NCI-H2196 treated with DMSO at 0.1 percent for 48 hours (cell line): ENCODE measurements around the gene IGDCC3.
"Not testable (repeated sequence)": the region's sequence is repeated elsewhere in the genome, so short reads cannot be mapped to it uniquely, and the experiment has no call there.

Experiments used
- DNase-seq: peaks from one replicate; lab custom pipeline; 2025; ENCODE audit not compliant: unreplicated experiment; lab: John Stamatoyannopoulos, UW

The IGDCC3 gene

GRCh38 chr15:65371976-65372786, 5.6 kb downstream of the IGDCC3 start:
- no peak for DNase-seq

DNA sequence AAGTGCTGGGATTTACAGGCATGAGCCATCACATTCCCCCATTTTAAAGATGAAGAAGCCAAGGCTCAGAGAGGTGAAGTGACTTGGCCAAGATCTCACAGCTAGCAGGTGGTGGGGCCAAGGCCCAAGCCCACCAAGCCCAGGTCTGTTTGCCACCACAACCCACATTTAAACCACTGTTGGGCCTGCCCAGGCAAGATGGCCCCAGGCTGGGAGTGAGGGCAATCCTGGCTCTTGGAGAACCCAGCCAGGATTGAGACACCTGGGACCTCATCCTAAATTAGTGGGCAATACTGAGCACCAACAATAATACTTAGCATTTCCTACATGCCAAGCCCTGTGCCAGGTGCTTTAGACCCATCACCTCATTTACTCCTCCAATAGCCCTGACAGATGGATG, 6.9 kb downstream of the IGDCC3 start:
- DNase-seq, result no peak

DNA sequence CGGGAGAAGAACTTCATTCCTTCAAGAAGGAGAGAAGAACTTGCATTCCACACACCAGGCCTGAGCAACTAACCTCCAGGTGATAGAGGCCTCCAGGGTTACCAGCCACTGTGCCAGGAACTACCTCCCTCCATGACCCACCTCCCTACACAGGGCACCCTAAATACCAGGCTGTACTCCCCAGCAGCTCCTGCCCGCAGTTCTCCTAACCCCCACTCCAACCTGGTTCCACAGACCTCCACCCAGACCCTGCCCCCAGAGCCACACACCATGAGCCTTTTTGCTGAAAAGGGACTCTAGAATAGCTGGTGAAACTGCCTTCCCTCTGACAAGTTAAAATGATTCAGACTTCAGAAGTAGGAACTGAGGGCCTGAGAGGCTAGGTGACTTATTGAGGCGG, 8.2 kb downstream of the IGDCC3 start:
- DNase-seq, result no peak

- DNase-seq, result no peak
These were observed 8.6 kb downstream of the IGDCC3 start for GRCh38 chr15:65369212-65369547.

- no peak for DNase-seq
These were observed 9.2 kb downstream of the IGDCC3 start for GRCh38 chr15:65368302-65369211.

DNA sequence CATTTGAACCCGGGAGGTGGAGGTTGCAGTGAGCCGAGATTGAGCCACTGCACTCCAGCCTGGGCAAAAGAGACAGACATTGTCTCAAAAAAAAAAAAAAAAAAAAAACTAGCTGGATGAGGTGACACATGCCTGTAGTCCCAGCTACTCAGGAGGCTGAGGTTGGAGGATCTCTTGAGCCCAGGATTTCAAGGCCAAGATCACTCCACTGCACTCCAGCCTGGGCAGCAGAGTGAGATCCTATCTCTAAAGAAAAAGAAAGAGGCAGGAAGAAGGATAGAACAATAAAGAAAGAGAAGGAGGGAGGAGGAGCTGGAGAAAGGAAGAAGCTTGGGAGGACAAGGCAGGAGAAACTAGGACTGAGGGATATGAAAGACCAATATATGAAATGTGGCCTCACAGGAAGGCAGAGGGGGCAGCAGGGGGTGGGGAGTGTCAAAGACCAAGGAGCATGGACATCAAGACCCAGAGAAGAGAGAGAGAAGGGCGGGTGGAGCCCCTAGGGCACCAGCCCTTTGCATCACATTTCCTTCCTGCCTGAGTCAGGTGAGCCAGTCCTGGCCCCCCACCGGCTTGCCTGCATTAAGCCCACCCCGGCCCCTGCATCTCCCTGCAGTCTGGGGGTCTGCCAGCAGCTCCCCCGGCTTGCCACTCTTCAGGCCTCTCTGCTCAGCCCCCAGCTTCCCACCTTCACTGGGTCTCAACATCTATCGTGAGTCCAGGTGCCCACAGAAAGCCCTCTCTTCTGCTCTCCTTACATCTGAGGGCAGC, 11.5 kb downstream of the IGDCC3 start:
- no peak for DNase-seq

- DNase-seq, result no peak
These were observed 12.6 kb downstream of the IGDCC3 start for GRCh38 chr15:65365229-65365628.

DNA sequence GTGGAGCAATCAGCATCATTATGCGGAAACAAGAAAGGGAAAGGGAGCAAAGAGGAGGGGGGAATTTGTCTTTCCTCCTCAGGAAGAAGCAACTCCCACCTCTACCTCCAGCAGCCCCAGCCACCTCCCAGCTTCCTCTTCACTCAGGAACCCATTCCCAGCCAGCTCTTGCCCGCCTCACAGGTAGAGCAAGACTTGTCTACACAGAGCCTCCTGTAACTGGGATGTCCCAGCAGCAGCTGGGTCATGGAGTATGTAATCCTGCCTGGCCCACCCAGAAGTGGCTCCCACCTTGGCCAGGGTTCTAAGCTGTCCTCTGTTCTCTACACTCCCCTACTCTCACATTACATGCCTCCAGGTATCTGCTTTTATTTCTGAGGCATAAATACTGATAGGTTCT, 14.0 kb downstream of the IGDCC3 start:
- no peak for DNase-seq

DNA sequence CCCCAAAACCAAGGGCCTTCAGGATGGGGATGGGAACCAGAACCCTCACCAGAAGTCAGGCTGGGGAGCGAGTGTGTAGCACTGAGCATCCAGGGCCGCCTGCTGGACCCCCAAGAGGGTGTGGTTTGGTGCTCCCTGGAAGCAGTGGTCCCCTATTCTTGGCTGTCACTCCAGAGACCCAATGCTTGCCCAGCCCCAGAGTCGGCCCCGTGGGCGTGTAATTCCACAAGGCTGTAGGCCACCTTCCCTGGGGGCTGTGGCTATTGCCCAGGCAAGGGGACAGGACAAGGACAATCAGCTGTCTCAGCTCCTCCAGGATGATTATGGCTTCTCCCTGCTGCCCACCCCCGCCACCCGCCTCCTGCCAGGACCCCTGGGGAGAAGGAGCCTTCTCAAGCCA, 14.5 kb downstream of the IGDCC3 start:
- DNase-seq, result no peak

DNA sequence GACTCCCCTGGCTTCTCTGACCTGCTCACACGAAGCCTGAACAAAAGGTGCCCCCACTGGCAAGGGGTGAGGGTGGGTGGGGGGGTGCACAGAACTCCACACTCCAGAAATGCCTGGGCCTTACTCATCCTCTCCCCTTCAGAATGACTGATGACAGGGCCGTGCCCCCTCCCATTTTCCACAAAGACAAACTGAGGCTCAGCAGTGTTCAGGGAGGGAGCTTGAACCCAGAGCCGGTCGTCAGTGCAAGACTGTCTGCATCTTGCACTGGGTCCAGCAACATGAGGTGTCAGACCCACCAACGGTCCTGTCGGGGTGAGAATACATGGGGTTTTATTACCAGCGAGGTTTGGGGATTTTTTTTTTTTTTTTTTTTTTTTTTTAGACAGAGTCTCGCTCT, 15.3 kb downstream of the IGDCC3 start:
- DNase-seq, result no peak

GRCh38 chr15:65361708-65362459, 15.9 kb downstream of the IGDCC3 start:
- no peak for DNase-seq

GRCh38 chr15:65360506-65360905, 17.3 kb downstream of the IGDCC3 start:
- DNase-seq, result no peak

- no peak for DNase-seq
These were observed 21.8 kb downstream of the IGDCC3 start for GRCh38 chr15:65355988-65356353.

GRCh38 chr15:65355173-65355987, 22.4 kb downstream of the IGDCC3 start:
- no peak for DNase-seq

DNA sequence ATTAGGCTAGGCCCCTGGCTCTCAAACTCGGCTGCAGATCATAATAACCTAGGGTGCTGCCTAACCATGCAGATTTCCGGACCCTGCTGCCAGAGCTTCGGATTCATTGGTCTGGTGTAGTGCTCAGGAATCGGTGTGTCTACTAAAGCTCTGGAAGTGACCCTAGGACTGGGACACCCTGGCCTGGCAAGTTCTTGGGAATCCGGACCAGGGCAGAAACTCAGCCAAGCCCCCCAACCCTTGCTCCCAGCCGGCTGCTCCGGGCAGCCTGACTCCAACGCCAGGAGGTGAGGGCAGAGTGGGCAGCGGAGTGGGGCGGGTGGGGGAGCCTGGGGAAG, 23.0 kb downstream of the IGDCC3 start:
- DNase-seq, result no peak

DNA sequence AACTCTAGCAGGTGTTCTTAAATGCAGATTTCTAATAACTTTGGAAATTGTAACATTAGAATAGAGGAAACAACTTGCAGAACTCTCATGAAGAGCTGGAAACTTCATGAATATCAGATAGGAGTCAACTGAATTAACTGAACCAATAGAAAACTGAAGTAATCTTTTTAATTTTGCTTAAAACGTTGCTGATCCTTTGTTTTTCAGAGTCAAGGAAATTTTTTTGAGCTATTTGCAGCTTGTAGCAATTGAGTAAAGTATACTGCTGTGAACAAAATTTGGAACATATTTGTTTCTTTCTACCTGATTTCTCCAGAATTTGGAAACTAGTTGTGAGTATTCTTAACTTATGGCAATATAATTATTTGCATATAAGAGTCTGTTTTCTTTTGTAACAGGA, 25.8 kb downstream of the IGDCC3 start:
- not testable (repeated sequence) for DNase-seq

DNA sequence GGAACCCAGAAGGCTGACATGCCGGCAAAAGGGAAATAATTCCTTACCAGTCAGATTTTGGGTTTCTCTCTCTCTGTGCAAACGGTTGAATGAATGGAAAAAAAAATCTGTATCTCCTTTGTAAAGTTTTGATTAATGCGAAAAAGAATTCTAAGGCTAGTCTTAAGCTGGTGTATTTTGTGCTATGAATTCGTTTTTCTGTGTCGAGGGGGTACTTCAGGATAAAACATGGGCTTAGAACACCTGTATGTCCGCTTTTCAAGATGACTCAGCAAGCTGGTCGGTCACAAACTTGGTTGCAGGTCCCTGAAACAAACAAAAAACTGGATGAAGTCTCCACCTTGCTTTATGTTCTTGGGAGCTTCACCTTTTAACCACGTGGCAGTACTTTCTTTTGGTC, 28.5 kb downstream of the IGDCC3 start:
- no peak for DNase-seq

DNA sequence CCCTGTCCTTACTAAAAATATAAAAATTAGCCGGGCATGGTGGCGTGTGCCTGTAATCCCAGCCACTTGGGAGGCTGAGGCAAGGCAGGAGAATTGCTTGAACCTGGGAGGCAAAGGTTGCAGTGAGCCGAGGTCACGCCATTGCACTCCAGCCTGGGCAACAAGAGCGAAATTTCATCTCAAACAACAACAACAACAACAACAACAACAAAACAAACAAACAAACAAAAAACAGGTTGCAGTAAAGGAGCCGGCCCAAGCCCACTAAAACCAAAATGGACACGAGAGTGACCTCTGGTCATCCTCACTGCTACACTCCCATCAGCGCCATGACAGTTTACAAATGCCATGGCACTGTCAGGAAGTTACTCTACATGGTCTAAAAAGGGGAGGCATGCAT, 30.0 kb downstream of the IGDCC3 start:
- DNase-seq, result not testable (repeated sequence)

GRCh38 chr15:65346856-65347598, 30.8 kb downstream of the IGDCC3 start:
- DNase-seq, result no peak

DNA sequence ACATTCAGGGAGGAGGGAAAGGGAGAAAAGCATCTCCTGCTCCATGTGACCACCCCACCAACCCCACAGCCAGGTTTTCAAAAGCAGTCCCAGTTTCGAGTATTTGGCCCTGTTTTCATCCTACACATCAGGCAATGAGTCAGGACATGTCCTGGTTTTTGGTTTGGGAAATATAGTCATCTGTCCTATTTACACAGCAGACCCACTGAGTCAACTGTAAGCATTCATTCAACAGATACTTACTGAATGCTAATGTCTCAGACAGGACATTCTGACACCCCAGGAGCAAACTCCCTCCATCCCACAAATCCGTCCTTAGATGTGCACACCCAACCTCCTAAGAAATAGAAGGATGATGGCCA, 32.9 kb downstream of the IGDCC3 start:
- no peak for DNase-seq
